ENCODE results near the gene HNRNPAB.
"Not testable (repeated sequence)": the region's sequence is repeated elsewhere in the genome, so short reads cannot be mapped to it uniquely, and the experiment has no call there.

Gene HNRNPAB

DNA sequence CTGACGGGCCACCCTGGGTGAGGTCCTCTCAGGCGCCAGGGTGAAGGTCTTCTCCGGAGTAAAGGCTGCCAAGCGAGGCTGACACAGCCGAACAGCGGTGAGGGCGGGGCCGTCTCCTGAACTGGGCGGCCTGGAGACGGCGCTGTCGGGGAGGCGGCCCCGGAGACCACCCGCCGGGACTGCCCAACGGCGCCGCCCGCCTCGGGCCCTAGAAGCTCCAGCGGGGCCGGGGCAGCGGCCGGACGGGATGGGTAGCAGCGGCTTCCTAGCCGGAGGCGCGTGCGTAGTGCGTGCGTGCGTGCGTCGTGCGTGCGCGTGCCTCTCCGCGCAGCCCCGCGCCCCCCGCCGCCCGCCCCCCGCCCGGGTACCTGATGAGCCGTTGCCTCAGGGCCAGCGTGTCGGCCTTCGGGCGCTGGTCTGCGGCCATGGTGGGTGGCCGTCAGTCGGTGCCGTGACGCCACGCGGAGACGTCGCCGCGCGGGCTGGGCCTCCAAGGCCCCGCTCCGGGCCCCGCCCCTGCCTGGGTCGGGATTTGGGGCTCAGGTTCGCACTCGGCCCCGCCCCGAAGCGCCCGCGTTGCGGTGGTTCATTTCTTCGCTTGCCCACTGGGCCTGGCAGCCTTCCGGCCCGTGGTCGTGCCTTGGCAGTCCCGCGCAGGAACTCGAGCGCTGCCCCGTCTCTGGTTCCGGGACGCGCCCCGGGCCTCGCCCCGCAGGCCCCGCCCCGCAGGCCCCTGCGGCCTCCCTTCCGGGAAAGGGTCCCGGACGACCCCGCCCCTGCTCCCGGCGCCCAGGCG lies 28.0 kb downstream of the HNRNPAB start, which contains the start of gene PHYKPL:
TSS of gene PHYKPL (minus strand) at position 679 of the 796 bp plus-strand sequence. CDS start at position 427, 252 bp downstream.
- peak; percentile 87 for DNase-seq

DNA sequence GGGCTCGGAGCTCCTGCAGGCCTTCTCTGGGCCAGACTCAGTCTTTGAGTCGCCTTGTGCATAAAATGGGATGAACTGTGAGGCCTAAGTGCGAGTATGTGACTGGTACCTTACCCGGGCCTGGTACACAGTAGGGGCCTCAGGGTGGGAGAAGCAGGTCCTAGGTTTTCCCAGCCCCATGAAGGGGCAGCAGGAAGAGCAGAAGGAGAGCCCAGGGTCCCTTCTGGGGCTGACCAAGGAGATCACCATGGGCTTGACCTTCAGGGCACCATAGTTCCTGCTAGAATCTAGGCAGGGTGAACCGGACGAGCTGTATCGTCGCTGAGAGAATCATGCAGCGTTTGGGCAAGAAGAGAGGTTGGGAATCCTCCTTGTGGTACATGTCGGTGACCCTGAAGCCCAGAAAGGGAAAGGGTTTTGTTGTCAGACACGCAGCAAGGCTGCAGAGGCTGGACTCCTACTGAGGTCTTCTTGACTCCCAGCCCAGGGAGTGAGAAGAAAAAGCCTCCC lies 28.6 kb downstream of the HNRNPAB start:
- no peak for DNase-seq

DNA sequence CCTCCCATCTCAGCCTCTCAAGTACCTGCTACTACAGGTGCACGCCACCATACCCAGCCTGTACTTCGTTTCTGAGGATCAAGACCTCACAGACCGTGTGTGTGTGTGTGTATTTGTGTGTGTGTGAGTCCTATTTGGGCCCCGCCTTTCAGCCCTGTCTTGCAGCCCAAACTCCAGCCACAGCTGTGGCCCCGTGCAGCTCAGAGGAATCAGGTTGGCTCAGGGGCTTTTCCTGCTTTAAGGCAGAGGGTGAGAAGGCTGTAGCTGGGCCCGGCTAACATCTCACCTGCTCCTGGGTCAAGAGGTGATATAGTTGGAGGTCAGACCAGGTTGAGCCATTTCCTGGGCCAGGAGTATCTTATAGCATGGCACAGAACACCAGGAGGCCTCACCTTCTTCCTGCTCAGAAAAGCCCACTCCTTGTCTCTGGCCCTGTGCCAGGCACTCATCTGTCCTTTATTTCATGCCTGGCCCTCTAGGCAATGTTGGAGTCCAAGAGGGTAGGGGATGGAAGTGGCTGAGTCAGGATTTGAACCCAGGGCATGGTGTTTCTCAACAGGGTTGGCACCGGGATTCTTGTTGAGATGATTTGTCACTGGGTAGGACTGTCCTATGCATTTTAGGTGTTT lies 29.9 kb downstream of the HNRNPAB start:
- DNase-seq, result no peak

DNA sequence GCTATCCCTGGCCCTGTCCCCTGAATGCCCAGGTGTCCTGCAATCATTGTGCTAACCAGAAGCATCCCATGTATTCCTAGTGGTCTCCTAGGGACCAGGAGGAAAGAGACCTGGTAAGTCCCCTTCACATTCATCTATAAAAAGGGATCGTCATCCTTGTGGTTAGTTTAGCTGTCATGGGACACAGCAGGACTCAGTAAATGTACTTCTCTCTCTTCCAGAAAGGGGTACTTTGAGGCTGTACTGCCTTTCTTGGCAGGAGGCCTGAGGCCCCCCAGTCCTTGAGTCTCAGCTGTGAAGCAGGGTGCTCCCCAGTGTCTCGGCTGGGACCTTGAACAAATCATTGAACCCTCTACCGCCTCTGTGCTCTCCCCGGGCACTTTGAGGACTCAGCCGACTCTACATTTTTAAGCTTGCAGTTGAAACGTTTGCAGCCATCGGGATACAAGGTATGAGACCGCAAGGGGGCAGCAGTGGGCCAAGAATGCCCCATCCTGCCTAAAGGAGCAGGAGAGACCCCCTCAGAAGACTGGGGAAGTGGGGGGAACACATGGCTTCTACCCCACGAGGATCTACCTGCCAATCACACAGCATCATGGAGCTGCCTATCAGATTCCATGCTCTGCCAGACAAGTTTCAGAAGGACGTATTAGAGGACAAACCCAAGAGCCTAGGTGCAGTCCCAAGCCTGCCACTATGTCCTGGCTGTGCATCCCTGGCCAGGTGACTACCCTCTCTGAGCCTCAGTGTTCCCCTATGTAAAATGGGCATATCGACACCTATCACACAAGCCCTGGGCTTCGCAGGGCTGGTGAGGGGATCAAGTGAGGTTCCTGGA lies 30.6 kb downstream of the HNRNPAB start:
- peak; percentile 79 for DNase-seq

GRCh38 chr5:178235588-178235974 lies 31.2 kb downstream of the HNRNPAB start:
- no peak for DNase-seq

DNA sequence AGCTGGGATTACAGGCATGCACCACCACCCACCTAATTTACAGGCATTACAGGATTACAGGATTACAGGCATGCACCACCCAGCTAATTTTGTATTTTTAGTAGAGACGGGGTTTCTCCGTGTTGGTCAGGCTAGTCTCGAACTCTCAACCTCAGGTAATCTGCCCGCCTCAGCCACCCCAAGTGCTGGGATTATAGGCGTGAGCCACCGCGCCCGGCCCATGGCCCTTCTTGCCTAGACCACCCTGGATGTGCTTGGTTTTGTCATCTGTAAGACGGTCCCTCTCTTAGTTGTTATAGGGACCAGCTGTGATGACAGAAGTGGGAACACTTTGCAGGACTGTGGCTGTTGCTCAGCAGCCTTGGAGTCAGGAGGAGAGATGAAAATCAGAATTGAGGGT lies 31.8 kb downstream of the HNRNPAB start:
- no peak for DNase-seq

GRCh38 chr5:178236679-178237078 lies 32.3 kb downstream of the HNRNPAB start:
- no peak for DNase-seq

GRCh38 chr5:178237431-178238312 lies 33.3 kb downstream of the HNRNPAB start:
- DNase-seq, result no peak

- DNase-seq, result no peak
Measured at GRCh38 chr5:178238313-178238635, 33.9 kb downstream of the HNRNPAB start.

GRCh38 chr5:178238711-178239592 lies 34.6 kb downstream of the HNRNPAB start:
- no peak for DNase-seq

GRCh38 chr5:178239626-178240301 lies 35.4 kb downstream of the HNRNPAB start:
- DNase-seq, result not testable (repeated sequence)

DNA sequence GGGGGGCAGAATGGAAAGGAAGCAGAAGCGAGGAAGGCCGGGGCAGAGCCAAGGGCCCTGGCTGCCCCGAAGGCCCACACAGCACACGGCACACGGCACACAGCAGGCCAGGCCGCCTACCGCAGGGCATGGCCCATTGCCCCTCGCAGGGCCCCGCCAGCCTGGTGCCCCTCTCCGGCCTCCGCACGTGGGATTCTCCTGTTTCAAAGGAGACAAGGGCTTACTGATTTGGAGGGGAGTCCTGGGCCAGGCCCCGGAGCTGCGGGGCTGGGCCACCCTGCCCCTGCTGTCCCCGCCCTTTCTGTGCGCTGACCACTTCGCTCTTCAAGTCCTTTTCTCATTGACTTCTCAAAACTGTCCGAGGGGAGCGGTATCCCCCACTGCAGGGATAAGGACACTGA lies 36.0 kb downstream of the HNRNPAB start:
- DNase-seq, result no peak

- DNase-seq, result no peak
Measured at GRCh38 chr5:178240766-178241165, 36.4 kb downstream of the HNRNPAB start.

DNA sequence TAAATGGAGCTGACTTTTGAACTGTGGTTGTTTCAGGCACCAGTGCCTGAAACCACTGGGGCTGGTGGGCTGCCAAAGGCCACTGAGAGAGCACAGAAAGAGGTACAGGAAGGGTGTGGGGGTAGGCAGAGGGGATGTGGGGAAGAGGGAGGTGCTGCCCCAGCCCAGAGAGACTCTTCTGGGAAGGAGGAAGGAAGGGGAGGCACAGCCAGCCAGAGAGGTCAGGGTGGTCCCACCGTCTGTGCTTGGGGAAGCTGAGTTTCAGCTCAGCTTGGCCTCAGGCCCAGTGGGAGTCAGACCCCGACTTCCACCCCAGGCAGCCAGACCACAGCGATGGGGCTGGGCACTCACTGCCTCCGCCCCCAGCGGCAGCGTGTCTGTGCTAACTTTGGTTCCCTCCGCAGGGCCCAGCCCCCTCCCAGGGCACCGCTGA lies 36.9 kb downstream of the HNRNPAB start:
- DNase-seq, result no peak

DNA sequence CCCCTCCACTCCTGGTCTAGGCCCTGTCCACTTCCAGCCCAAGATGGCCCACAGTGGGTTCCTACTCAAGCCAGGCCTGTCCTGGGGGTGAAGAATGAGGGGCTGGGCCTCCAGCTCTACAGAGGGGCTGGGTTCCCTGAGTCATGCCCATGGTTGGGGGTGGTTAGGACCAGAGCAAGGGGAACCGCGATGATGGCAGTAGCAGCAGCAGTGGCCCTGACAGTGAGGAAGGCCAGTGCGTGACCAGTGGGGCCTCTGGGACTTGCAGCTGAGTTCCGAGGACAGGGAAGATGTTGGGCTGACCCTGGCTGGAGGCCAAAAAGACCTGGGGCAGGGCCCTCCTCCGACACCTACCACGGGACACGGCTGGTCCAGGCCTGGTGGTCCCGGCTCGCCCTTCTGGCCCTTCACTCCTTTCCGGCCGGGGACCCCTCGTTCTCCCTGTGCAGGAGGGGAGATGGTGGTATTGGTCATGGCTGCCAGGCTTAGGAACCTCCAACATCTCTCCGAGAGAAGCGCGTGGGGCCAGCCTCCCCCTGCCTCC lies 37.4 kb downstream of the HNRNPAB start:
- no peak for DNase-seq

- DNase-seq, result no peak
Measured at GRCh38 chr5:178242416-178242815, 38.1 kb downstream of the HNRNPAB start.

- DNase-seq, result no peak
Measured at GRCh38 chr5:178244576-178244975, 40.2 kb downstream of the HNRNPAB start.

- no peak for DNase-seq
Measured at GRCh38 chr5:178245389-178245788, 41.1 kb downstream of the HNRNPAB start.

DNA sequence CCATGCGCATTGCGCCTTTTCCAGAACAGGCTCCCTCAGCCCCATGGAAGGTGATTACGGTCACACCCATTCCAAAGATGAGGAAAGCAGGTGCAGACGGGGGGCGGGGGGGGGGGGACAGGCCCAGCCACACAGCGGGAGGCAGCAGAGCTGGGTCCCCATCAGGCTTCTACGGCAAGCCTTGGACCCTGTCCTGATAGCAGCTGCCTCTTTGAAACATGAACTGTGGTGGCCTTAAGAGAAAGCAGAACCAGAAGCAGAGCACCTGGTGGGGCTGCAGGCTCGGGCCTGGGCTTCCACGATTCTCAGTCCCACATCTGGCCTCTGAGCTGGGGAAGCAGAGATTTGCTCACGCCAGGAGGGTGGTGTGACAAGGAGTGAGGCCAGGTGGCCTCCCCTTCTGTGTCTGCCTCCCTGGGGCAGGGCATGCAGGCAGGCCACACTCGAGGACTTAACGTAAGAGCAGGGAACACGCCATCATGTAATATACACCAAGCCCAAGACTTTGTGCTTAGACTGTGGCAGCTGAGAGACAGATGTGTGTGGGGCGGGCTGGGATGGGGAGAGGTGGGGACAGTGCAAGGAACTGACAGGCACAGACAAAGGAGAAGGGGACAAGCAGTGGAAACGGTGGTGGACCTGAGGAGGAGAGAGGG lies 42.4 kb downstream of the HNRNPAB start:
- no peak for DNase-seq

All from left hindlimb (tissue), 1 donor.